AG10803 (cell line): Measurements from ENCODE around the gene GRK3.

ENCODE experiments used
- DNase-seq: peaks from one replicate; pipeline ENCODE4 v3.0.0; 2010; ENCODE audit warnings: low read depth
- H3K4me3 ChIP-seq: 2 replicates; pipeline ENCODE4 v1.5.1; 2011; ENCODE audit warnings: mild to moderate bottlenecking, low read length, control low read depth
- CTCF ChIP-seq: conservative IDR thresholded peaks from 2 replicates; pipeline ENCODE4 v1.5.1; 2011; ENCODE audit warnings: mild to moderate bottlenecking, low read length, control low read depth, inconsistent platforms

The GRK3 gene

GRCh38 chr22:25658633-25659032 is 94.2 kb downstream of the GRK3 start:
- H3K4me3 ChIP-seq, result no peak overlapping the region
- DNase-seq, result no peak
- TF ChIP-seq CTCF, result no peak

- TF ChIP-seq CTCF, result no peak
Measured at GRCh38 chr22:25659413-25659812, 94.9 kb downstream of the GRK3 start.

GRCh38 chr22:25660336-25660735 is 95.9 kb downstream of the GRK3 start:
- H3K4me3 ChIP-seq, result no peak overlapping the region
- DNase-seq, result no peak
- no peak for TF ChIP-seq CTCF

More at GRCh38 chr22:25659413-25659812, 94.9 kb downstream of the GRK3 start:
- DNase-seq, result no peak
- H3K4me3 ChIP-seq, result no peak overlapping the region

GRCh38 chr22:25661073-25661472 is 96.6 kb downstream of the GRK3 start:
- TF ChIP-seq CTCF, result no peak
- H3K4me3 ChIP-seq, result no peak overlapping the region
- peak; percentile 20 for DNase-seq

- TF ChIP-seq CTCF, result no peak
- no peak for DNase-seq
- no peak overlapping the region for H3K4me3 ChIP-seq
Measured at GRCh38 chr22:25663654-25664053, 99.2 kb downstream of the GRK3 start.

GRCh38 chr22:25666308-25666707 is 101.8 kb downstream of the GRK3 start:
- no peak overlapping the region for H3K4me3 ChIP-seq
- DNase-seq, result no peak
- no peak for TF ChIP-seq CTCF

- TF ChIP-seq CTCF, result no peak
- peak; percentile 54 for DNase-seq
- H3K4me3 ChIP-seq, result no peak overlapping the region
Measured at GRCh38 chr22:25668437-25668836, 104.0 kb downstream of the GRK3 start.
